A549 (cell line): Measurements from ENCODE around the gene CARNS1. TPM values are rescaled to one million over a fixed set of nuclear protein-coding genes. Genes with fewer than 3 reads are reported as not detected.

Experiments
- ATAC-seq, 2 experiments: fragments of 200-7000 bp in 1 of 2; fragments of >200 bp in 1 of 2; cut with Nextera tagmentation in 1 of 2; cut with Tn5 transposase in 1 of 2; 3 replicates each; pipeline versions ENCODE4 v1.8.0 to v1.9.1; 2018 to 2020; ENCODE audit warnings: mild to moderate bottlenecking in 1 of 2, moderate library complexity in 1 of 2
- CTCF ChIA-PET: fragments of 300-600 bp; sonication (Branson Sonifier 250); formaldehyde crosslinking; extraction: SDS; loops from one replicate; lab custom pipeline; 2021; ENCODE audit warnings: antibody characterized with exemption, inconsistent platforms; lab: Yijun Ruan, JAX
- POLR2A ChIA-PET: fragments of 350-600 bp; formaldehyde crosslinking; extraction: SDS; loops from one replicate; lab custom pipeline; 2021; ENCODE audit warnings: antibody characterized with exemption, inconsistent platforms; lab: Yijun Ruan, JAX
- DNase-seq, 2 experiments: peaks; one replicate each; pipeline versions ENCODE4 v3.0.0 to v3.0.0-alpha.2; 2011 to 2016; ENCODE audit warnings: low read depth in 1 of 2, low spot score in 1 of 2
- FAIRE-seq: peaks from 2 replicates; lab custom pipeline; 2011; peaks lifted over from hg19 to GRCh38; lab: Jason Lieb, UNC
- H3K27ac ChIP-seq, 2 experiments: fragments of >200 bp; sonication (Bioruptor Twin); formaldehyde crosslinking; 3 replicates each; pipeline ENCODE4 v1.5.1; 2016 to 2017
- H3K4me1 ChIP-seq: fragments of >200 bp; sonication (Bioruptor Twin); formaldehyde crosslinking; 3 replicates; pipeline ENCODE4 v1.6.1; 2016
- H3K4me2 ChIP-seq: fragments of >200 bp; sonication (Bioruptor Twin); formaldehyde crosslinking; 3 replicates; pipeline ENCODE4 v1.6.1; 2016
- H3K4me3 ChIP-seq: fragments of >200 bp; sonication (Bioruptor Twin); formaldehyde crosslinking; 3 replicates; pipeline ENCODE4 v1.5.1; 2016
- H3K9me3 ChIP-seq: fragments of >200 bp; sonication (Bioruptor Twin); formaldehyde crosslinking; 3 replicates; pipeline ENCODE4 v1.6.1; 2016
- CBX2 ChIP-seq: fragments of 200-600 bp; sonication (generic); IDR thresholded peaks from 2 replicates; pipeline ENCODE4 v1.6.1; 2016; ENCODE audit warnings: low read depth, mild to moderate bottlenecking, borderline replicate concordance
- CHD4 ChIP-seq: fragments of 200-600 bp; sonication (generic); IDR thresholded peaks from 2 replicates; pipeline ENCODE4 v1.6.1; 2016; ENCODE audit warnings: antibody characterized with exemption, mild to moderate bottlenecking, borderline replicate concordance
- E2F6 ChIP-seq: IDR thresholded peaks from 2 replicates; pipeline ENCODE4 v1.6.1; 2012; ENCODE audit warnings: low read depth, borderline replicate concordance
- EHMT2 ChIP-seq: fragments of 200-600 bp; sonication (generic); IDR thresholded peaks from 2 replicates; pipeline ENCODE4 v1.6.1; 2016; ENCODE audit warnings: antibody characterized with exemption, low read depth, mild to moderate bottlenecking, moderate library complexity
- ELK1 ChIP-seq: fragments of 150-350 bp; IDR thresholded peaks from 2 replicates; pipeline ENCODE4 v1.6.1; 2014; ENCODE audit warnings: low read depth, mild to moderate bottlenecking, low read length
- ESRRA ChIP-seq: fragments of 150-350 bp; IDR thresholded peaks from 2 replicates; pipeline ENCODE4 v1.6.1; 2014; ENCODE audit warnings: mild to moderate bottlenecking, low read length, borderline replicate concordance
- GATA3 ChIP-seq: IDR thresholded peaks from 2 replicates; pipeline ENCODE4 v1.6.1; 2012; ENCODE audit warnings: borderline replicate concordance
- HDAC2 ChIP-seq: fragments of 200-600 bp; sonication (generic); IDR thresholded peaks from 2 replicates; pipeline ENCODE4 v1.6.1; 2016
- HES2 ChIP-seq: fragments of >200 bp; sonication (Bioruptor Twin); formaldehyde crosslinking; IDR thresholded peaks from 2 replicates; pipeline ENCODE4 v1.6.1; 2016
- HEYL ChIP-seq: fragments of 250-450 bp; sonication (Bioruptor Pico); IDR thresholded peaks from 2 replicates; pipeline ENCODE4 v1.8.0; 2021; ENCODE audit warnings: mild to moderate bottlenecking, moderate library complexity
- HMGXB4 ChIP-seq: fragments of 250-450 bp; sonication (Bioruptor Pico); IDR thresholded peaks from 2 replicates; pipeline ENCODE4 v1.5.0; 2021; ENCODE audit warnings: mild to moderate bottlenecking, moderate library complexity, borderline replicate concordance
- HOXA7 ChIP-seq: fragments of 250-450 bp; sonication (Bioruptor Pico); IDR thresholded peaks from 2 replicates; pipeline ENCODE4 v1.5.0; 2020; ENCODE audit warnings: mild to moderate bottlenecking, moderate library complexity
- HOXB5 ChIP-seq: fragments of 250-450 bp; sonication (Bioruptor Pico); IDR thresholded peaks from 2 replicates; pipeline ENCODE4 v1.5.0; 2020; ENCODE audit warnings: mild to moderate bottlenecking, moderate library complexity
- JUN ChIP-seq, 2 experiments: fragments of >200 bp; sonication (Bioruptor Twin); formaldehyde crosslinking; IDR thresholded peaks; 2 replicates in 1 of 2; 3 replicates in 1 of 2; pipeline ENCODE4 v1.6.1; 2016 to 2017
- JUNB ChIP-seq: fragments of >200 bp; sonication (Bioruptor Twin); formaldehyde crosslinking; IDR thresholded peaks from 2 replicates; pipeline ENCODE4 v1.6.1; 2016
- MAFK ChIP-seq: fragments of 450-650 bp; IDR thresholded peaks from 2 replicates; pipeline ENCODE4 v1.6.1; 2014; ENCODE audit not compliant: partially characterized antibody
- MAX ChIP-seq: IDR thresholded peaks from 2 replicates; pipeline ENCODE4 v1.6.1; 2012
- MAZ ChIP-seq: fragments of 150-350 bp; IDR thresholded peaks from 2 replicates; pipeline ENCODE4 v1.6.1; 2014; ENCODE audit warnings: antibody characterized with exemption, low read depth, low read length, borderline replicate concordance
- NFE2L2 ChIP-seq: fragments of 150-350 bp; conservative IDR thresholded peaks from 2 replicates; pipeline ENCODE4 v1.6.1; 2014; ENCODE audit warnings: low read length
- NPAS2 ChIP-seq: fragments of 250-450 bp; sonication (Bioruptor Pico); IDR thresholded peaks from 2 replicates; pipeline ENCODE4 v1.8.0; 2022; ENCODE audit warnings: mild to moderate bottlenecking, moderate library complexity, borderline replicate concordance
- POLR2A ChIP-seq: IDR thresholded peaks from 2 replicates; pipeline ENCODE4 v1.6.1; 2012; ENCODE audit warnings: mild to moderate bottlenecking, low read length
- RAD21 ChIP-seq, 2 experiments: fragments of >200 bp in 1 of 2; sonication (Bioruptor Twin) in 1 of 2; formaldehyde crosslinking in 1 of 2; IDR thresholded peaks in 1 of 2; conservative IDR thresholded peaks in 1 of 2; 2 replicates in 1 of 2; 3 replicates in 1 of 2; pipeline ENCODE4 v1.6.1; 2012 to 2018; ENCODE audit warnings: inconsistent platforms in 1 of 2
- REST ChIP-seq: fragments of 200-600 bp; sonication (generic); IDR thresholded peaks from 2 replicates; pipeline ENCODE4 v1.6.1; 2016; ENCODE audit warnings: antibody characterized with exemption, mild to moderate bottlenecking, moderate library complexity
- RFX5 ChIP-seq: fragments of 450-650 bp; IDR thresholded peaks from 2 replicates; pipeline ENCODE4 v1.7.1; 2014; ENCODE audit warnings: antibody characterized with exemption, mild to moderate bottlenecking, moderate library complexity
- TP53 ChIP-seq: fragments of 250-450 bp; sonication (Bioruptor Pico); IDR thresholded peaks from 2 replicates; pipeline ENCODE4 v1.5.0; 2021; ENCODE audit warnings: mild to moderate bottlenecking, moderate library complexity
- ZC3H11A ChIP-seq: fragments of 450-650 bp; IDR thresholded peaks from 2 replicates; pipeline ENCODE4 v1.6.1; 2014; ENCODE audit warnings: antibody characterized with exemption, mild to moderate bottlenecking
- ZFP36 ChIP-seq: fragments of 450-650 bp; IDR thresholded peaks from 2 replicates; pipeline ENCODE4 v1.6.1; 2014; ENCODE audit warnings: borderline replicate concordance; ENCODE audit not compliant: partially characterized antibody
- WGBS: methylation state at CpG from one replicate; pipeline ENCODE4 v1.1.6; 2017; ENCODE audit errors: missing lambda C conversion rate; 5-methylcytosine and 5-hydroxymethylcytosine counted together
- polyA minus RNA-seq: library from RNA; depleted of rRNA, polyadenylated mRNA; stranded (reverse); fragments of >200 nt; gene quantifications from 2 replicates; pipeline ENCODE4 v1.2.3, GENCODE V29; 2011; rRNA and poly(A)+ RNA removed
- polyA plus RNA-seq, 4 experiments: library from polyadenylated mRNA; depleted of rRNA in 3 of 4; stranded (reverse); fragments of >200 nt; fragmentation: RNase III in 1 of 4; extraction: RNeasy Plus Mini Kit Qiagen cat#74134 plus additional on column Dnase treatment in 1 of 4; gene quantifications; 2 replicates in 3 of 4; 3 replicates in 1 of 4; pipeline ENCODE4 v1.2.3, GENCODE V29; 2011 to 2017

Gene CARNS1
- polyA plus RNA-seq (2011; rRNA removed) (0.08 and 0.15 TPM in 2 replicates), polyA plus RNA-seq (2017; fragmentation: RNase III; extraction: RNeasy Plus Mini Kit Qiagen cat#74134 plus additional on column Dnase treatment) (0.09 to 0.12 TPM (median 0.10 TPM) in 3 replicates), polyA minus RNA-seq (0.21 TPM in 1 of 2 replicates, not detected in the other)
- 0.08 and 0.12 TPM in 2 replicates for polyA plus RNA-seq (2012; cell fraction: cytosol; rRNA removed)
- polyA plus RNA-seq (2012; cell fraction: nucleus; rRNA removed) = 0.55 and 0.59 TPM in 2 replicates

- no peak for DNase-seq
- peak within 1 kb of the TSS; percentile 91 for H3K4me2 ChIP-seq
- CTCF ChIA-PET = interaction anchor here (1.0 to 4.0 kb wide), 3 partner anchors 13 to 33 kb away, joined by 3 to 36 read pairs (median 4); partner anchors contain the start of genes PPP1CA and TBC1D10C
- H3K4me3 ChIP-seq = peak within 1 kb of the TSS; percentile 36
- H3K4me1 ChIP-seq = peaks cover 35% of the 10 kb centered on the region
- no peak for FAIRE-seq
- peak within 1 kb of the TSS; percentile 46 to 84; a peak in 4 of 6 replicates for H3K27ac ChIP-seq
- POLR2A ChIA-PET = no interaction called here
- no peaks in the 10 kb centered on the region for H3K9me3 ChIP-seq
- TF ChIP-seq MAFK (no peak), TP53 (CRISPR knock-in tag) (no peak), ZFP36 (no peak), MAZ (no peak), ELK1 (no peak), ESRRA (no peak), HES2 (no peak), RAD21 (conservative IDR thresholded peaks at IDR 0.05 in 1 of 2, IDR thresholded peaks at IDR 0.05 in 1 of 2) (no peak), JUNB (no peak), CHD4 (no peak), HOXB5 (CRISPR knock-in tag) (no peak), HDAC2 (no peak), JUN (IDR thresholded peaks at IDR 0.05) (no peak), ZC3H11A (no peak), POLR2A (no peak), GATA3 (no peak), HOXA7 (CRISPR knock-in tag) (no peak)
- 64% methylated on average over 6 of the region's 67 CpGs for WGBS
- no peak for ATAC-seq
Observed at GRCh38 chr11:67415501-67416304, at the start of gene CARNS1. Gene CARNS1, plus strand, starts transcription at chr11:67415678. Its CDS starts 522 bp downstream, at chr11:67416200.

GRCh38 chr11:67365736-67366444 is 49.6 kb upstream of the CARNS1 start:
- WGBS = 89% methylated on average over 14 of the region's 14 CpGs
- Histone ChIP-seq H3K9me3 (no peaks in the 10 kb centered on the region), H3K4me2 (peak overlapping the region; percentile 95; the same call in 2 of the 3 replicates), H3K4me1 (peaks cover 80% of the 10 kb centered on the region), H3K27ac (peak overlapping the region; percentile 95 to 100; a peak in 5 of 6 replicates), H3K4me3 (no peak overlapping the region)
- ATAC-seq (no peak), DNase-seq (no peak), FAIRE-seq (no peak)
- POLR2A ChIA-PET = interaction anchor here (2.0 kb wide), 1 partner anchor 8 kb away, joined by 11 read pairs; the partner anchor contains the start of gene CLCF1
- TF ChIP-seq EHMT2 = no peak
- TF ChIP-seq HMGXB4 (CRISPR knock-in tag) = no peak
- no peak for TF ChIP-seq E2F6
- TF ChIP-seq HEYL (CRISPR knock-in tag) = no peak
- TF ChIP-seq NPAS2 (CRISPR knock-in tag) = no peak
- no peak for TF ChIP-seq MAFK
- no peak for TF ChIP-seq RFX5
- no peak for TF ChIP-seq HDAC2
- no peak for TF ChIP-seq CBX2
- TF ChIP-seq MAX = no peak
- TF ChIP-seq NFE2L2 = no peak
- no peak for TF ChIP-seq REST
- TF ChIP-seq ZFP36 = no peak
- CTCF ChIA-PET = interaction anchor here (1.4 to 46.2 kb wide), 3 partner anchors 8 to 19 kb away, joined by 8 to 1913 read pairs (median 1913); partner anchors contain the start of genes CLCF1, POLD4, PPP1CA and RAD9A
